Muscle of back (tissue), 13 donors: ENCODE results near the gene WIPF1. TPM values are rescaled to one million over a fixed set of nuclear protein-coding genes. Genes with fewer than 3 reads are reported as not detected.
A peak's percentile ranks its signal among the peaks of the same experiment; 100 is the strongest.

Experiments
- DNase-seq, 3 donors: peaks; one replicate each; pipeline versions ENCODE4 v3.0.0 to v3.0.0-alpha.2; 2013
- long read RNA-seq, 9 donors: transcript quantifications; one replicate each; lab custom pipeline, GENCODE V29; 2026
- polyA plus RNA-seq, 10 donors: library from polyadenylated mRNA; unstranded; fragments of 120-200 nt; gene quantifications; one replicate each; pipeline ENCODE4 v1.2.1, GENCODE V29; 2013; ENCODE audit not compliant: insufficient read length in 10 of 10

WIPF1 gene
- polyA plus RNA-seq: 10 to 100 TPM; 34.7 to 51.3 (median 43.7) TPM
- long read RNA-seq, donor 1, partial matches to known transcripts: 0 of 6 reads
- long read RNA-seq, donor 1, other reads (novel, unspliced or antisense): 0 of 6 reads
- long read RNA-seq, donor 2, partial matches to known transcripts: 0 of 3 reads
- long read RNA-seq, donor 2, other reads (novel, unspliced or antisense): 0 of 3 reads
- long read RNA-seq, donor 3: 0 reads
- long read RNA-seq, donor 4, partial matches to known transcripts: 0 of 2 reads
- long read RNA-seq, donor 4, other reads (novel, unspliced or antisense): 0 of 2 reads
- long read RNA-seq, donor 5, transcript WIPF1-205 (5 exons, 1,772 nt): major isoform, 7 of 1,844 reads
- long read RNA-seq, donor 5, partial matches to known transcripts: 1,833 of 1,844 reads
- long read RNA-seq, donor 5, other reads (novel, unspliced or antisense): 0 of 1,844 reads
- long read RNA-seq, donor 6, partial matches to known transcripts: 9 of 12 reads
- long read RNA-seq, donor 6, other reads (novel, unspliced or antisense): 0 of 12 reads
- long read RNA-seq, donor 7, partial matches to known transcripts: 0 of 4 reads
- long read RNA-seq, donor 7, other reads (novel, unspliced or antisense): 0 of 4 reads
- long read RNA-seq, donor 8, partial matches to known transcripts: 0 of 3 reads
- long read RNA-seq, donor 8, other reads (novel, unspliced or antisense): 0 of 3 reads
- long read RNA-seq, donor 9: 0 reads

- no peak for DNase-seq
Observed at GRCh38 chr2:174597345-174598047, at the start of gene WIPF1. Gene WIPF1 (minus strand): TSS chr2:174597804. CDS start chr2:174585573, 12,231 bp downstream.

GRCh38 chr2:174645296-174645695, 47.7 kb upstream of the WIPF1 start:
- no peak for DNase-seq

GRCh38 chr2:174644406-174644805, 46.8 kb upstream of the WIPF1 start:
- no peak for DNase-seq

GRCh38 chr2:174643356-174643755, 45.8 kb upstream of the WIPF1 start:
- no peak for DNase-seq

- DNase-seq: no peak
Observed at GRCh38 chr2:174641168-174641567, 43.6 kb upstream of the WIPF1 start.

- no peak for DNase-seq
Observed at GRCh38 chr2:174636987-174637386, 39.4 kb upstream of the WIPF1 start.

- DNase-seq: peak; percentile 47 to 76 (median 58)
Observed at GRCh38 chr2:174635776-174636404, 38.3 kb upstream of the WIPF1 start.

GRCh38 chr2:174635015-174635593, 37.5 kb upstream of the WIPF1 start:
- no peak for DNase-seq

GRCh38 chr2:174634130-174635014, 36.8 kb upstream of the WIPF1 start:
- peak in 2 of 3 donors; percentile 38 to 72 for DNase-seq

GRCh38 chr2:174633623-174633930, 36.0 kb upstream of the WIPF1 start:
- peak in 2 of 3 donors; percentile 77 to 90 for DNase-seq

GRCh38 chr2:174632841-174633622, 35.4 kb upstream of the WIPF1 start:
- peak in 1 of 3 donors; percentile 67 for DNase-seq

GRCh38 chr2:174631009-174631981, 33.7 kb upstream of the WIPF1 start:
- DNase-seq: peak in 1 of 3 donors; percentile 85

- no peak for DNase-seq
Observed at GRCh38 chr2:174630107-174630506, 32.5 kb upstream of the WIPF1 start.

- no peak for DNase-seq
Observed at GRCh38 chr2:174629506-174629905, 31.9 kb upstream of the WIPF1 start.

- DNase-seq: peak in 2 of 3 donors; percentile 77 to 89
Observed at GRCh38 chr2:174628528-174629169, 31.0 kb upstream of the WIPF1 start.

- no peak for DNase-seq
Observed at GRCh38 chr2:174627216-174627615, 29.6 kb upstream of the WIPF1 start.

- DNase-seq: no peak
Observed at GRCh38 chr2:174624895-174625430, 27.4 kb upstream of the WIPF1 start.

- no peak for DNase-seq
Observed at GRCh38 chr2:174623690-174624089, 26.1 kb upstream of the WIPF1 start.
